Kidney epithelial cell (primary cell): ENCODE data around the gene HSPA2. TPM values are rescaled to one million over a fixed set of nuclear protein-coding genes. Genes with fewer than 3 reads are reported as not detected.
A peak's percentile ranks its signal among the peaks of the same experiment; 100 is the strongest.
"Not testable (repeated sequence)": the region's sequence is repeated elsewhere in the genome, so short reads cannot be mapped to it uniquely, and the experiment has no call there.

ENCODE experiments used
- DNase-seq: peaks from one replicate; pipeline ENCODE4 v3.0.0-alpha.2; 2010; ENCODE audit warnings: low read depth
- H3K27me3 ChIP-seq: 2 replicates; pipeline ENCODE4 v1.6.0; 2011; ENCODE audit warnings: low read length; ENCODE audit not compliant: control insufficient read depth, insufficient read depth
- H3K36me3 ChIP-seq: 2 replicates; pipeline ENCODE4 v1.5.1; 2011; ENCODE audit warnings: low read length; ENCODE audit not compliant: control insufficient read depth, insufficient read depth
- H3K4me3 ChIP-seq: 2 replicates; pipeline ENCODE4 v1.5.1; 2011; ENCODE audit warnings: low read depth, mild to moderate bottlenecking, control low read depth, low read length
- total RNA-seq: library from RNA; depleted of rRNA; stranded (reverse); fragments of >200 nt; gene quantifications from 2 replicates; pipeline ENCODE4 v1.2.3, GENCODE V29; 2015
- TF ChIP-seq, protein P1 (sequence below): IDR thresholded peaks from 2 replicates; pipeline ENCODE4 v1.5.1; 2011; ENCODE audit warnings: mild to moderate bottlenecking, moderate library complexity, low read length, control low read depth, inconsistent platforms; ENCODE audit not compliant: insufficient read depth, poor library complexity, severe bottlenecking

The HSPA2 gene
- total RNA-seq, 1 donor from 2014 or later, result 12.0 TPM

DNA sequence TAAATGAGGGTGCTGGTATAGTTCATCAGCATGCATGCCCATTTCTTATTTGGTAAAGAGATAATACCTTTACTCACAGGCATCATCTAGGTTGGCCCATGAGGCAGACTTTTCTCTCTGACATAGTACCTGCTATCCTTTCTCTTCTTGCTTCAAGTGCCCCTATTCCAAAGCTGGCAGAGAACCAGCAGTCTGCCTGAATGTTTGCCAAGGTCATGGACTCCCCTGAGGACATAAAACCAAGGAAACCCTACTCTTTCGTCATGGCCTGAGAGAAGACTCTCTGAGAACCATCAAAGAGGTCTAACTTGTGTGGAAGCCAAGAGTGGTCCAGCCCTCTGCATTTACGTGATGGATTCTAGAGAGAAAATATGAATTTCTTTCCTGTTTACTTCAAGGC is 21.1 kb downstream of the HSPA2 start:
- Histone ChIP-seq H3K4me3 (no peak overlapping the region), H3K36me3 (no peaks in the 10 kb centered on the region), H3K27me3 (no peaks in the 10 kb centered on the region)
- no peak for DNase-seq
- TF ChIP-seq, protein P1, sequence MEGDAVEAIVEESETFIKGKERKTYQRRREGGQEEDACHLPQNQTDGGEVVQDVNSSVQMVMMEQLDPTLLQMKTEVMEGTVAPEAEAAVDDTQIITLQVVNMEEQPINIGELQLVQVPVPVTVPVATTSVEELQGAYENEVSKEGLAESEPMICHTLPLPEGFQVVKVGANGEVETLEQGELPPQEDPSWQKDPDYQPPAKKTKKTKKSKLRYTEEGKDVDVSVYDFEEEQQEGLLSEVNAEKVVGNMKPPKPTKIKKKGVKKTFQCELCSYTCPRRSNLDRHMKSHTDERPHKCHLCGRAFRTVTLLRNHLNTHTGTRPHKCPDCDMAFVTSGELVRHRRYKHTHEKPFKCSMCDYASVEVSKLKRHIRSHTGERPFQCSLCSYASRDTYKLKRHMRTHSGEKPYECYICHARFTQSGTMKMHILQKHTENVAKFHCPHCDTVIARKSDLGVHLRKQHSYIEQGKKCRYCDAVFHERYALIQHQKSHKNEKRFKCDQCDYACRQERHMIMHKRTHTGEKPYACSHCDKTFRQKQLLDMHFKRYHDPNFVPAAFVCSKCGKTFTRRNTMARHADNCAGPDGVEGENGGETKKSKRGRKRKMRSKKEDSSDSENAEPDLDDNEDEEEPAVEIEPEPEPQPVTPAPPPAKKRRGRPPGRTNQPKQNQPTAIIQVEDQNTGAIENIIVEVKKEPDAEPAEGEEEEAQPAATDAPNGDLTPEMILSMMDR, result no peak

DNA sequence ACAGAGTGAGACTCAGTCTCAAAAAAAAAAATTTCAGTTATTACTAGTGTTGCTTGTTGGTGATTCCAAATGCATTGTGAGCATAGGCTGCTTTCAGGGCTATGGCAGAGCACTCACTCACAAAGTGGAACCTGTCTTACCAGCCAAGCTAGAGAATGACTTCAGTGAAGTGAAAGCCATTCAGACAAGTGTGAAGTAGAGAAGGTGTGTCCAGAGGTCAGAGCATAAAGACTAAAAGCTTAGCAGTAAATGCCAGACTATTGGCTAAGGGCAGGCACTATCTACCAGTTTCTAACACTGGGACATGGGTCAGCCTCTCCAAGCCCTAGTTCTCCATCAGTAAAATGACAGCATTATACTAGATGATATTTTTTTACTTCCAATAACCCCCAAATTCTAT is 21.9 kb downstream of the HSPA2 start:
- Histone ChIP-seq H3K4me3 (no peak overlapping the region), H3K27me3 (no peaks in the 10 kb centered on the region), H3K36me3 (no peaks in the 10 kb centered on the region)
- no peak for DNase-seq
- TF ChIP-seq, protein P1, result no peak

DNA sequence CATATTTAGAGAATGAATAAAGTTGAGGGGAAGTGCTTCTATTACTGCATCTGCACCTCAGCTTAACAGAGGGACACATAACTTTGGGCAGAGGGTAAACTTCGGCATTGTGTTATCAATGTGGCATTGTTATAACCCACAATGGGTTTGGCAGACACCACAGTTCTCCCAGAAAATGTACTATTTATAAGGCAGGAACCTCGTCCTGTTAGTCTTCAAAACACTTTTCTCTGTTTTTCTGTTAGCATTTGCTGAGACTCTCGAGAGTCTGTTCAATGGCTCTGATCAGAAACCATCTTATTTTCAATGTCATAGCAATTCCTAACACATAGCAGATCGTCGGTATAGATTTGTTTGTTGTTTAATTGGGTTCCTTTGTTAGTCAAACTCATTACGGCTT is 23.2 kb downstream of the HSPA2 start:
- Histone ChIP-seq H3K36me3 (no peaks in the 10 kb centered on the region), H3K27me3 (no peaks in the 10 kb centered on the region), H3K4me3 (no peak overlapping the region)
- no peak for DNase-seq
- TF ChIP-seq, protein P1, result no peak

DNA sequence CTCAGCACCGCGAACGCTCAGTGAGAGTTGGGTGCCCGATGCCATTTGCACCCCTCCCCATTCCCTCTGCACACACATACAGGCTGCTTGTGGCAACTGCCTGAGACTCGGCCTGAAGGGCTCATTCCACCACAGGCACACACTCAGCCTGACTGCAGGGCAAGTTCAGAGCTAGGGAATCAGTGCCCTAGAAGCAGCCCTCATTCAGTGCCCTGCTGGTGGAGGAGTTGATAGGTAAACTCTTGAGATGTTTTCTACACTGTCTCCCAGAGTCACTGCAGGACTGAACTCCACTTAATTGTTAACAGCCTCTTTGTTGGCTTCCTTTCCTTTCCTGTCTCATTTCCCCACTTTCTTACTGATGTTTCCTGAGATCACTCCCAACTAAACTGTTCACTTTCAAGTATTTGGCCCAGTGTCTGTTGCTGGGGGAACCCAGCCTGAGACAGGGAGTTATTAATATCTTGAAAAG is 26.1 kb downstream of the HSPA2 start:
- DNase-seq, result no peak
- no peaks in the 10 kb centered on the region for H3K27me3 ChIP-seq
- H3K36me3 ChIP-seq, result no peaks in the 10 kb centered on the region
- TF ChIP-seq, protein P1, result no peak
- no peak overlapping the region for H3K4me3 ChIP-seq

DNA sequence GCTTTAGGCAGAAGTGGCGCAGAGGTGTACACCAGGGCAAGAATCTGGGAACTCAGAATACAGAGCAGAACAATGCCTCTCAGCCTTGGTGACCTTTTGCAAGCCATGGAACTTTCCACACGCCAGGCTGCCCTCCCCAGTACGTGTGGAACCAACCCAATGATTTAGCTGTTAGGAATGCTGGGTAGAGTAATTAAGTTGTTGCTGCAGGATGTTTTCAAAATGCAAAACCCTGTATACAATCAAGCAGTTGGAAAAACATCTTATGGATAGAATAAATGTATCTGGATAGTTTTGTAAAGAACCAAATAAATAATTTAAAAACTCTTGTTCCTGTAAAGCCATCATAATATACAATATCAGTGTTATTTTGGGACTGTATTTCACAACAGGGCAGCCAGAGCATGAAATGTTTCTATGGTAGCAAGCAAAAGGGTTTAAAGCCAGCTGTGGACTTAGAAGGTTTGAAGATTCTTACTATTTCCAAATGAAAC is 28.6 kb downstream of the HSPA2 start:
- Histone ChIP-seq H3K27me3 (no peaks in the 10 kb centered on the region), H3K4me3 (no peak overlapping the region), H3K36me3 (no peaks in the 10 kb centered on the region)
- peak; percentile 57 for DNase-seq
- TF ChIP-seq, protein P1, result no peak

DNA sequence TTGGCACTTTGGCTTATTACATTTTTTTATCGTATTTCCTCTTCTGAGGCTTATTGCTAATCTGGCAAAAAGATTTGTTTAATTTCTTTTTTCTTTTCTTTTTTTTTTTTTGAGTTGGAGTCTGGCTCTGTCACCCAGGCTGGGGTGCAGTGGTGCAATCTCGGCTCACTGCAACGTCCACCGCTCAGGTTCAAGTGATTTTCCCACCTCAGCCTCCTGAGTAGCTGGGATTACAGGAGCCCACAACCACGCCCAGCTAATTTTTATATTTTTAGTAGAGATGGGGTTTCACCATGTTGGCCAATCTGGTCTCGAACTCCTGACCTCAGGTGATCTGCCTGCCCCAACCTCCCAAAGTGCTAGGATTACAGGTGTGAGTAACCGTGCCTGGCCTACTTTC is 29.1 kb downstream of the HSPA2 start:
- H3K4me3 ChIP-seq, DNase-seq, H3K36me3 ChIP-seq, H3K27me3 ChIP-seq: not testable (repeated sequence)
